Loucy (cell line): ENCODE results near the gene TP63.

Experiments
- H2AFZ ChIP-seq: fragments of 200-600 bp; sonication (generic); 2 replicates; pipeline ENCODE4 v1.6.0; 2016; ENCODE audit warnings: antibody characterized with exemption, mild to moderate bottlenecking, low read length, moderate library complexity
- H3F3A ChIP-seq: fragments of 200-600 bp; 2 replicates; pipeline ENCODE4 v1.6.0; 2016; ENCODE audit warnings: antibody characterized with exemption, low read depth, mild to moderate bottlenecking
- H3K27me3 ChIP-seq: fragments of 200-600 bp; sonication (generic); 2 replicates; pipeline ENCODE4 v1.6.1; 2014; ENCODE audit warnings: low read length, mild to moderate bottlenecking; ENCODE audit not compliant: insufficient read depth, poor library complexity, severe bottlenecking
- H3K36me3 ChIP-seq: fragments of 200-600 bp; sonication (generic); 2 replicates; pipeline ENCODE4 v1.6.1; 2016; ENCODE audit warnings: low read length; ENCODE audit not compliant: insufficient read depth
- H3K4me1 ChIP-seq: fragments of 200-600 bp; sonication (generic); 2 replicates; pipeline ENCODE4 v1.5.1; 2014; ENCODE audit warnings: low read length, mild to moderate bottlenecking; ENCODE audit not compliant: insufficient read depth, poor library complexity, severe bottlenecking
- H3K4me2 ChIP-seq: fragments of 200-600 bp; sonication (generic); 2 replicates; pipeline ENCODE4 v1.6.0; 2014; ENCODE audit warnings: antibody characterized with exemption, low read length, low read depth, mild to moderate bottlenecking; ENCODE audit not compliant: poor library complexity, severe bottlenecking
- H3K4me3 ChIP-seq: fragments of 200-600 bp; sonication (generic); 2 replicates; pipeline ENCODE4 v1.5.1; 2014; ENCODE audit warnings: low read length, mild to moderate bottlenecking, mixed read lengths; ENCODE audit not compliant: poor library complexity, severe bottlenecking
- H3K79me2 ChIP-seq: fragments of 200-600 bp; sonication (generic); 2 replicates; pipeline ENCODE4 v1.6.1; 2014; ENCODE audit warnings: low read length; ENCODE audit not compliant: insufficient read depth
- H3K9ac ChIP-seq: fragments of 200-600 bp; sonication (generic); 2 replicates; pipeline ENCODE4 v1.6.0; 2014; ENCODE audit warnings: mild to moderate bottlenecking, low read depth, low read length, moderate library complexity; ENCODE audit not compliant: poor library complexity, severe bottlenecking
- H3K9me2 ChIP-seq: fragments of 200-600 bp; sonication (generic); replicated peaks from 2 replicates; pipeline ENCODE4 v1.6.1; 2016; ENCODE audit warnings: low read depth, low read length, mixed read lengths
- H3K9me3 ChIP-seq: fragments of 200-600 bp; sonication (generic); 2 replicates; pipeline ENCODE4 v1.6.1; 2014; ENCODE audit warnings: mild to moderate bottlenecking, antibody characterized with exemption, low read length, low read depth; ENCODE audit not compliant: insufficient read depth
- H4K20me1 ChIP-seq: fragments of 200-600 bp; sonication (generic); 2 replicates; pipeline ENCODE4 v1.6.0; 2014; ENCODE audit warnings: antibody characterized with exemption, low read length, mild to moderate bottlenecking; ENCODE audit not compliant: insufficient read depth, poor library complexity, severe bottlenecking
- CTCF ChIP-seq: fragments of 200-600 bp; sonication (generic); conservative IDR thresholded peaks from 2 replicates; pipeline ENCODE4 v1.5.1; 2014; ENCODE audit warnings: mild to moderate bottlenecking, antibody characterized with exemption, low read length
- EZH2phosphoT487 ChIP-seq: fragments of 200-600 bp; IDR thresholded peaks from 2 replicates; pipeline ENCODE4 v1.6.1; 2018; ENCODE audit warnings: antibody characterized with exemption, mild to moderate bottlenecking, moderate library complexity, borderline replicate concordance

The TP63 gene

DNA sequence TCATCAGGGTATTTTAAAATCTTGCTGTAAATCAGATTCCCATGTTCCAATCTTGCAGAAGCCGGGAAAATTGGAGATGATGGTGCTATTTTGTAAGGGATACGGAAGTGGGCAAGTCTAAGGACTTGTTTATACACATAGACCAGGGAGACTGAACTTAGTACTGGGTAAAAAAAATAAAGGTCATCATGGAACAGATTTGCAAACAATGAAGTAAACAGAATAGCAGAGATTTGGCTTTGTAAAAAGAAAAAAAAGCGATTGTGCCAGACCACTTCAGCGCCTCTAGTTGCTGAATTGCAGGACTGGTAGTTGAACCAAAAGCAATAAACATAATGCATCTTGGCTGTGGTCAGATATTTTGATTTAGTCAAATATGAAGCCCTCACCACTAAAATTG, 229.1 kb downstream of the TP63 start:
- Histone ChIP-seq H3K4me3 (no peak overlapping the region), H4K20me1 (no peaks in the 10 kb centered on the region), H3F3A (no peaks in the 10 kb centered on the region), H2AFZ (no peak overlapping the region), H3K36me3 (no peaks in the 10 kb centered on the region), H3K4me1 (no peaks in the 10 kb centered on the region), H3K9me3 (no peaks in the 10 kb centered on the region), H3K27me3 (no peaks in the 10 kb centered on the region), H3K79me2 (no peaks in the 10 kb centered on the region), H3K9me2 (no peaks in the 10 kb centered on the region), H3K4me2 (no peak overlapping the region), H3K9ac (no peak overlapping the region)
- TF ChIP-seq CTCF (no peak), EZH2phosphoT487 (no peak)

GRCh38 chr3:189862385-189862998, 231.3 kb downstream of the TP63 start:
- no peaks in the 10 kb centered on the region for H3K36me3 ChIP-seq
- no peak overlapping the region for H3K9ac ChIP-seq
- no peak overlapping the region for H3K4me3 ChIP-seq
- H3K27me3 ChIP-seq: no peaks in the 10 kb centered on the region
- H3K9me2 ChIP-seq: no peaks in the 10 kb centered on the region
- no peaks in the 10 kb centered on the region for H3K9me3 ChIP-seq
- TF ChIP-seq EZH2phosphoT487: no peak
- no peak for TF ChIP-seq CTCF
- H3K4me1 ChIP-seq: no peaks in the 10 kb centered on the region
- no peaks in the 10 kb centered on the region for H3K79me2 ChIP-seq
- H3F3A ChIP-seq: no peaks in the 10 kb centered on the region
- no peak overlapping the region for H3K4me2 ChIP-seq
- no peak overlapping the region for H2AFZ ChIP-seq
- no peaks in the 10 kb centered on the region for H4K20me1 ChIP-seq

DNA sequence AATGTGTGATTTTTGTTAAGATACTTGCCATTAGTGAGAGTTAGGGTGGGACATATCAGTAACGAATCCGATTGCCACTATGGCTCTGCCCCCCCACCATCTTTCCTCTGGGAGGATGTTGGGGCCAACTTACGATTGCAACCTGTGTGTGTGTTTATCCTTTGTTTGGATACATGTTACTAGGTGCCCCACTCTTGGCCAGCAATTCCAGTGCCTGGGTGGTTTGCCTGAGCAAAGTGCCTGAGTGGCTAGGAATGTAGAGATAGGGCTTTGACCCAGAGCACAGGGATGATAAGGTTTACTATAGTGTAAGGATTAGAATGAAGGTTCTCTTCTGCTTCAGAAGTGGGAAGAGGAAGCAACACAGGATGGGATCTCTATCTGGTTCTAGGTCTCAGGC, 231.8 kb downstream of the TP63 start:
- Histone ChIP-seq H3K9me3 (no peaks in the 10 kb centered on the region), H3K9ac (no peak overlapping the region), H3K79me2 (no peaks in the 10 kb centered on the region), H3F3A (no peaks in the 10 kb centered on the region), H4K20me1 (no peaks in the 10 kb centered on the region), H3K27me3 (no peaks in the 10 kb centered on the region), H3K4me3 (no peak overlapping the region), H3K9me2 (no peaks in the 10 kb centered on the region), H3K4me2 (no peak overlapping the region), H3K36me3 (no peaks in the 10 kb centered on the region), H2AFZ (no peak overlapping the region), H3K4me1 (no peaks in the 10 kb centered on the region)
- TF ChIP-seq CTCF (no peak), EZH2phosphoT487 (no peak)
